ENCODE results near the gene CCDC83.

GRCh38 chr11:85806876-85807275 lies 48.3 kb upstream of the CCDC83 start:
- TF ChIP-seq, protein P1, sequence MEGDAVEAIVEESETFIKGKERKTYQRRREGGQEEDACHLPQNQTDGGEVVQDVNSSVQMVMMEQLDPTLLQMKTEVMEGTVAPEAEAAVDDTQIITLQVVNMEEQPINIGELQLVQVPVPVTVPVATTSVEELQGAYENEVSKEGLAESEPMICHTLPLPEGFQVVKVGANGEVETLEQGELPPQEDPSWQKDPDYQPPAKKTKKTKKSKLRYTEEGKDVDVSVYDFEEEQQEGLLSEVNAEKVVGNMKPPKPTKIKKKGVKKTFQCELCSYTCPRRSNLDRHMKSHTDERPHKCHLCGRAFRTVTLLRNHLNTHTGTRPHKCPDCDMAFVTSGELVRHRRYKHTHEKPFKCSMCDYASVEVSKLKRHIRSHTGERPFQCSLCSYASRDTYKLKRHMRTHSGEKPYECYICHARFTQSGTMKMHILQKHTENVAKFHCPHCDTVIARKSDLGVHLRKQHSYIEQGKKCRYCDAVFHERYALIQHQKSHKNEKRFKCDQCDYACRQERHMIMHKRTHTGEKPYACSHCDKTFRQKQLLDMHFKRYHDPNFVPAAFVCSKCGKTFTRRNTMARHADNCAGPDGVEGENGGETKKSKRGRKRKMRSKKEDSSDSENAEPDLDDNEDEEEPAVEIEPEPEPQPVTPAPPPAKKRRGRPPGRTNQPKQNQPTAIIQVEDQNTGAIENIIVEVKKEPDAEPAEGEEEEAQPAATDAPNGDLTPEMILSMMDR (IDR thresholded peaks at IDR 0.05; ENCODE audit: low read depth, low read length), result no peak
- no peak for TF ChIP-seq POLR2A (IDR thresholded peaks at IDR 0.05; ENCODE audit: extremely low read depth, insufficient read length)
- TF ChIP-seq MYC (IDR thresholded peaks at IDR 0.05; ENCODE audit: low read depth, low read length), result no peak
